Fibroblast of mammary gland (primary cell): ENCODE data around the gene KIAA1586.

Experiments
- DNase-seq: peaks from one replicate; pipeline ENCODE4 v3.0.0-alpha.2; 2010; ENCODE audit warnings: low read depth
- H3K4me3 ChIP-seq: 2 replicates; pipeline ENCODE4 v1.5.1; 2011; ENCODE audit warnings: low read depth, mild to moderate bottlenecking, low read length, moderate library complexity; ENCODE audit not compliant: control insufficient read depth
- CTCF ChIP-seq: conservative IDR thresholded peaks from 2 replicates; pipeline ENCODE4 v1.5.1; 2011; ENCODE audit warnings: low read depth, low read length, inconsistent platforms; ENCODE audit not compliant: control insufficient read depth, insufficient read depth

KIAA1586 gene

GRCh38 chr6:57013521-57013926, 33.0 kb upstream of the KIAA1586 start:
- DNase-seq: peak; percentile 90

GRCh38 chr6:57017069-57017468, 29.4 kb upstream of the KIAA1586 start:
- no peak for TF ChIP-seq CTCF
- DNase-seq: no peak
- H3K4me3 ChIP-seq: no peak overlapping the region

More at GRCh38 chr6:57013521-57013926, 33.0 kb upstream of the KIAA1586 start:
- no peak overlapping the region for H3K4me3 ChIP-seq
- TF ChIP-seq CTCF: no peak

GRCh38 chr6:57017841-57018240, 28.7 kb upstream of the KIAA1586 start:
- no peak for TF ChIP-seq CTCF
- DNase-seq: no peak
- no peak overlapping the region for H3K4me3 ChIP-seq

GRCh38 chr6:57019434-57019833, 27.1 kb upstream of the KIAA1586 start:
- TF ChIP-seq CTCF: no peak
- H3K4me3 ChIP-seq: no peak overlapping the region
- no peak for DNase-seq

GRCh38 chr6:57021086-57021720, 25.3 kb upstream of the KIAA1586 start:
- peak; percentile 66 for DNase-seq
- peak; percentile 44 for TF ChIP-seq CTCF
- H3K4me3 ChIP-seq: no peak overlapping the region

GRCh38 chr6:57024321-57024720, 22.2 kb upstream of the KIAA1586 start:
- H3K4me3 ChIP-seq: no peak overlapping the region
- TF ChIP-seq CTCF: no peak
- no peak for DNase-seq

GRCh38 chr6:57024775-57025174, 21.7 kb upstream of the KIAA1586 start:
- no peak for DNase-seq
- no peak overlapping the region for H3K4me3 ChIP-seq
- no peak for TF ChIP-seq CTCF
